ENCODE data around the gene MLXIP.
"Not testable (repeated sequence)": the region's sequence is repeated elsewhere in the genome, so short reads cannot be mapped to it uniquely, and the experiment has no call there.

Gene MLXIP

GRCh38 chr12:122158700-122159285 lies 80.2 kb downstream of the MLXIP start:
- DNase-seq: no peak

GRCh38 chr12:122159882-122160281 lies 81.3 kb downstream of the MLXIP start:
- DNase-seq: no peak

GRCh38 chr12:122160761-122161160 lies 82.2 kb downstream of the MLXIP start:
- no peak for DNase-seq

GRCh38 chr12:122161682-122162081 lies 83.1 kb downstream of the MLXIP start:
- DNase-seq: no peak

GRCh38 chr12:122162976-122163375 lies 84.4 kb downstream of the MLXIP start:
- DNase-seq: no peak

- DNase-seq: no peak
Measured at GRCh38 chr12:122166422-122167349, 88.1 kb downstream of the MLXIP start.

- no peak for DNase-seq
Measured at GRCh38 chr12:122167356-122167925, 88.9 kb downstream of the MLXIP start.

GRCh38 chr12:122168492-122168891 lies 89.9 kb downstream of the MLXIP start:
- no peak for DNase-seq

GRCh38 chr12:122171399-122171798 lies 92.8 kb downstream of the MLXIP start:
- DNase-seq: no peak

GRCh38 chr12:122172262-122172939 lies 93.8 kb downstream of the MLXIP start:
- DNase-seq: no peak

- no peak for DNase-seq
Measured at GRCh38 chr12:122174155-122174845, 95.7 kb downstream of the MLXIP start, which contains the start of gene IL31. Gene IL31 (minus strand): TSS chr12:122174221. CDS start chr12:122174172, 49 bp downstream.

- DNase-seq: not testable (repeated sequence)
Measured at GRCh38 chr12:122176473-122176872, 97.9 kb downstream of the MLXIP start.

- DNase-seq: no peak
Measured at GRCh38 chr12:122182887-122183587, 104.5 kb downstream of the MLXIP start, which contains the start of gene LRRC43. Gene LRRC43 (plus strand): TSS chr12:122183123. CDS start chr12:122183145, 22 bp downstream.

- DNase-seq: no peak
Measured at GRCh38 chr12:122183588-122183940, 105.0 kb downstream of the MLXIP start.

GRCh38 chr12:122184517-122184916 lies 106.0 kb downstream of the MLXIP start:
- DNase-seq: no peak

GRCh38 chr12:122185079-122185478 lies 106.5 kb downstream of the MLXIP start:
- no peak for DNase-seq

- no peak for DNase-seq
Measured at GRCh38 chr12:122185494-122186082, 107.0 kb downstream of the MLXIP start.

GRCh38 chr12:122187466-122187865 lies 108.9 kb downstream of the MLXIP start:
- DNase-seq: no peak

- DNase-seq: no peak
Measured at GRCh38 chr12:122189626-122190475, 111.3 kb downstream of the MLXIP start.

Measured in fibroblast of upper back skin (primary cell).